ENCODE results near the gene TRIOBP. TPM values are rescaled to one million over a fixed set of nuclear protein-coding genes. Genes with fewer than 3 reads are reported as not detected.
"Not testable (repeated sequence)": the region's sequence is repeated elsewhere in the genome, so short reads cannot be mapped to it uniquely, and the experiment has no call there.

TRIOBP gene
- total and polyA plus RNA-seq, 2 of the 4 experiments (the other 2 are of a cell fraction) = 46.4 to 69.8 TPM

- in situ Hi-C loops (cut with MboI; ENCODE audit: low sequenced_read_pairs) = no loop called here
- Histone ChIP-seq H3K79me1 (ENCODE audit: low read depth in 1 of 2, low read length in 2 of 2) (peaks cover 10 to 12% of the 10 kb centered on the region in 2 experiments; a peak in 3 of 4 replicates), H3K9me3 (ENCODE audit: control insufficient read depth, insufficient read depth, low read length) (no peaks in the 10 kb centered on the region), H2AK9ac (replicated peaks; ENCODE audit: low read depth, low read length, poor library complexity) (no peak overlapping the region), H3K4me3 (ENCODE audit: insufficient read depth, low read depth, low read length) (no peak overlapping the region), H3K4me1 (ENCODE audit: control insufficient read depth, insufficient read depth, low read length) (peaks cover 7% of the 10 kb centered on the region), H4K20me1 (ENCODE audit: insufficient read depth, low read length) (peaks cover 11% of the 10 kb centered on the region), H2BK20ac (ENCODE audit: low read depth, low read length) (no peak overlapping the region), H4K5ac (ENCODE audit: low read depth, low read length) (no peak overlapping the region), H3K9ac (ENCODE audit: low read depth, low read length) (no peak overlapping the region), H4K91ac (ENCODE audit: insufficient read depth, low read depth, low read length) (no peak overlapping the region), H2BK120ac (ENCODE audit: low read depth, low read length) (no peak overlapping the region), H2BK15ac (ENCODE audit: low read depth, low read length) (no peak overlapping the region), H3K23ac (ENCODE audit: low read depth, low read length) (no peak overlapping the region), H3K4ac (ENCODE audit: low read depth, low read length) (no peak overlapping the region), H3K9me1 (ENCODE audit: insufficient read depth, low read length) (peaks cover 4% of the 10 kb centered on the region), H3K18ac (ENCODE audit: low read depth, low read length) (no peak overlapping the region), H2BK5ac (ENCODE audit: low read depth, low read length, poor library complexity, severe bottlenecking) (no peak overlapping the region), H2AFZ (replicated peaks; ENCODE audit: low read length, poor library complexity) (no peak overlapping the region), H3K27me3 (ENCODE audit: control insufficient read depth, insufficient read depth, low read length) (no peaks in the 10 kb centered on the region), H3K36me3 (ENCODE audit: control insufficient read depth, insufficient read depth, low read length) (peaks cover 30% of the 10 kb centered on the region), H3K14ac (replicated peaks; ENCODE audit: low read depth, low read length) (no peak overlapping the region), H3K4me2 (ENCODE audit: low read depth, low read length) (no peak overlapping the region), H3K56ac (ENCODE audit: extremely low read depth, insufficient read depth, low read length) (no peak overlapping the region), H2AK5ac (ENCODE audit: low read depth, low read length) (no peak overlapping the region), H3K27ac (ENCODE audit: insufficient read depth, low read length) (no peak overlapping the region), H4K8ac (ENCODE audit: low read depth in 2 of 2, low read length in 2 of 2) (no peak overlapping the region)
- no CpG with 5 or more reads among the region's 17 CpGs for WGBS, 2 experiments (ENCODE audit: extremely low coverage in 2 of 2, insufficient read length in 1 of 2)
- DNase-seq (no peak), ATAC-seq (ENCODE audit: low read depth) (no peak)
- intact Hi-C loops (cut with micrococcal nuclease) = no loop called here
- TF ChIP-seq BHLHE40 (IDR thresholded peaks at IDR 0.05; ENCODE audit: low read depth, low read length) = no peak
- TF ChIP-seq MXI1 (IDR thresholded peaks at IDR 0.05; ENCODE audit: borderline replicate concordance, low read depth, low read length) = no peak
- TF ChIP-seq CHD1 (IDR thresholded peaks at IDR 0.05; ENCODE audit: low read depth, low read length) = no peak
- TF ChIP-seq CEBPB (IDR thresholded peaks at IDR 0.05; ENCODE audit: low read depth, low read length) = no peak
- dilution Hi-C loops (cut with HindIII; ENCODE audit: low sequenced_read_pairs, unreplicated experiment) = no loop called here
- ChIA-PET CTCF (no interaction called here), POLR2A (ENCODE audit: unreplicated experiment) (no interaction called here)
- no TSS peak for BruUV-seq (replicated peaks)
Observed at GRCh38 chr22:37655252-37655563, 41.6 kb upstream of the TRIOBP start.

GRCh38 chr22:37656583-37656982, 40.3 kb upstream of the TRIOBP start:
- H2BK20ac ChIP-seq (ENCODE audit: low read depth, low read length); H3K56ac ChIP-seq (ENCODE audit: extremely low read depth, insufficient read depth, low read length); H2BK120ac ChIP-seq (ENCODE audit: low read depth, low read length); H2BK15ac ChIP-seq (ENCODE audit: low read depth, low read length); BruUV-seq (replicated peaks); dilution Hi-C loops (cut with HindIII; ENCODE audit: low sequenced_read_pairs, unreplicated experiment); H4K5ac ChIP-seq (ENCODE audit: low read depth, low read length); H3K4me3 ChIP-seq (ENCODE audit: insufficient read depth, low read depth, low read length); H4K91ac ChIP-seq (ENCODE audit: insufficient read depth, low read depth, low read length); H3K23ac ChIP-seq (ENCODE audit: low read depth, low read length); intact Hi-C loops (cut with micrococcal nuclease); H3K14ac ChIP-seq (replicated peaks; ENCODE audit: low read depth, low read length); H2BK5ac ChIP-seq (ENCODE audit: low read depth, low read length, poor library complexity, severe bottlenecking); H2AFZ ChIP-seq (replicated peaks; ENCODE audit: low read length, poor library complexity); DNase-seq; H3K27me3 ChIP-seq (ENCODE audit: control insufficient read depth, insufficient read depth, low read length); H2AK5ac ChIP-seq (ENCODE audit: low read depth, low read length); H3K27ac ChIP-seq (ENCODE audit: insufficient read depth, low read length); H3K9me1 ChIP-seq (ENCODE audit: insufficient read depth, low read length); ATAC-seq (ENCODE audit: low read depth); H3K9me3 ChIP-seq (ENCODE audit: control insufficient read depth, insufficient read depth, low read length); H3K18ac ChIP-seq (ENCODE audit: low read depth, low read length); in situ Hi-C loops (cut with MboI; ENCODE audit: low sequenced_read_pairs); POLR2A ChIA-PET (ENCODE audit: unreplicated experiment); H2AK9ac ChIP-seq (replicated peaks; ENCODE audit: low read depth, low read length, poor library complexity); H3K4ac ChIP-seq (ENCODE audit: low read depth, low read length); H3K4me2 ChIP-seq (ENCODE audit: low read depth, low read length); H3K9ac ChIP-seq (ENCODE audit: low read depth, low read length); H4K8ac ChIP-seq (ENCODE audit: low read depth in 2 of 2, low read length in 2 of 2): not testable (repeated sequence)
- H3K4me1 ChIP-seq (ENCODE audit: control insufficient read depth, insufficient read depth, low read length) = peaks cover 17% of the 10 kb centered on the region
- peaks cover 12 to 26% of the 10 kb centered on the region in 2 experiments; a peak in 3 of 4 replicates for H3K79me1 ChIP-seq (ENCODE audit: low read depth in 1 of 2, low read length in 2 of 2)
- H4K20me1 ChIP-seq (ENCODE audit: insufficient read depth, low read length) = peaks cover 24% of the 10 kb centered on the region
- CTCF ChIA-PET = interaction anchor here (2.6 kb wide), 1 partner anchor 13 kb away, joined by 12 read pairs; no protein-coding TSS in a partner anchor
- WGBS, 2 experiments (ENCODE audit: extremely low coverage in 2 of 2, insufficient read length in 1 of 2) = 90% methylated on average over 2 of the region's 4 CpGs; no CpG with 5 or more reads in 1 of the 2 experiments
- H3K36me3 ChIP-seq (ENCODE audit: control insufficient read depth, insufficient read depth, low read length) = peaks cover 17% of the 10 kb centered on the region; the same call in 1 of the 2 replicates

Measured in IMR-90 (cell line).